B cell (primary cell): Measurements from ENCODE around the gene CRCP. TPM values are rescaled to one million over a fixed set of nuclear protein-coding genes. Genes with fewer than 3 reads are reported as not detected.
"Not testable (repeated sequence)": the region's sequence is repeated elsewhere in the genome, so short reads cannot be mapped to it uniquely, and the experiment has no call there.

Experiments used
- ATAC-seq: fragments of 200-7000 bp; cut with Tn5 transposase; one replicate; pipeline ENCODE4 v1.10.0; 2021; ENCODE audit warnings: low read depth, mild to moderate bottlenecking, moderate number of reproducible peaks, moderate library complexity
- CTCF ChIA-PET: fragments of 350-600 bp; sonication (Branson Sonifier 250); formaldehyde crosslinking; loops from one replicate; lab custom pipeline; 2021; ENCODE audit warnings: antibody characterized with exemption, inconsistent platforms; lab: Charles Lee
- POLR2A ChIA-PET: fragments of 350-600 bp; sonication (Branson Sonifier 250); formaldehyde crosslinking; loops from one replicate; lab custom pipeline; 2021; ENCODE audit warnings: antibody characterized with exemption; lab: Charles Lee
- DNase-seq: peaks from one replicate; pipeline ENCODE4 v3.0.0; 2013
- H2AFZ ChIP-seq: 2 replicates; pipeline ENCODE4 v1.6.1; 2012; ENCODE audit warnings: mild to moderate bottlenecking, low read depth, low read length; ENCODE audit not compliant: insufficient read depth, poor library complexity, severe bottlenecking
- H3K27ac ChIP-seq, 2 donors: 1 replicate in 1 of 2; 2 replicates in 1 of 2; pipeline ENCODE4 v1.5.1; 2012 to 2013; ENCODE audit warnings: low read length in 2 of 2, mild to moderate bottlenecking in 2 of 2, moderate library complexity in 1 of 2
- H3K27me3 ChIP-seq, 4 experiments: fragments of 200-600 bp in 1 of 4; sonication (generic) in 1 of 4; replicated peaks in 1 of 4; 1 replicate in 2 of 4; 2 replicates in 2 of 4; pipeline versions ENCODE4 v1.6.1 to v1.7.0; 2013 to 2016; ENCODE audit warnings: low read length in 3 of 4, mild to moderate bottlenecking in 2 of 4, mixed read lengths in 1 of 4, moderate library complexity in 1 of 4; ENCODE audit not compliant: insufficient read depth in 4 of 4, control insufficient read depth in 3 of 4; ENCODE audit errors: control extremely low read depth in 1 of 4
- H3K36me3 ChIP-seq, 2 experiments: replicated peaks in 1 of 2; 1 replicate in 1 of 2; 2 replicates in 1 of 2; pipeline versions ENCODE4 v1.6.1 to v1.7.1; 2013; ENCODE audit warnings: low read length in 1 of 2; ENCODE audit not compliant: insufficient read depth in 2 of 2, control insufficient read depth in 1 of 2; ENCODE audit errors: control extremely low read depth in 1 of 2, extremely low read depth in 1 of 2
- H3K4me1 ChIP-seq, 2 donors: fragments of 200-600 bp in 1 of 2; sonication (generic) in 1 of 2; 1 replicate in 1 of 2; 2 replicates in 1 of 2; pipeline versions ENCODE4 v1.5.1 to v1.6.1; 2013 to 2017; ENCODE audit warnings: low read length in 2 of 2; ENCODE audit not compliant: control insufficient read depth in 2 of 2, insufficient read depth in 2 of 2
- H3K4me2 ChIP-seq: replicated peaks from 2 replicates; pipeline ENCODE3; 2012; ENCODE audit warnings: mild to moderate bottlenecking, low read depth, low read length; ENCODE audit not compliant: poor library complexity, severe bottlenecking
- H3K4me3 ChIP-seq, 5 experiments: fragments of 200-600 bp in 1 of 5; sonication (generic) in 1 of 5; 1 replicate in 3 of 5; 2 replicates in 2 of 5; pipeline versions ENCODE4 v1.5.1 to v1.7.0; 2011 to 2016; ENCODE audit warnings: low read length in 4 of 5, mild to moderate bottlenecking in 4 of 5, low read depth in 2 of 5, control low read depth in 1 of 5, moderate library complexity in 1 of 5; ENCODE audit not compliant: insufficient read depth in 1 of 5; ENCODE audit errors: control extremely low read depth in 1 of 5, extremely low read depth in 1 of 5
- H3K79me2 ChIP-seq: fragments of 200-600 bp; sonication (generic); one replicate; pipeline ENCODE4 v1.6.0; 2016; ENCODE audit warnings: low read length; ENCODE audit not compliant: control insufficient read depth, insufficient read depth
- H3K9ac ChIP-seq: fragments of 200-600 bp; sonication (generic); 2 replicates; pipeline ENCODE4 v1.6.1; 2017; ENCODE audit warnings: mild to moderate bottlenecking, low read length, moderate library complexity
- H3K9me3 ChIP-seq, 3 donors: one replicate each; pipeline versions ENCODE4 v1.6.1 to v1.7.1; 2013; ENCODE audit warnings: low read length in 2 of 3; ENCODE audit not compliant: control insufficient read depth in 2 of 3, insufficient read depth in 1 of 3; ENCODE audit errors: control extremely low read depth in 1 of 3
- H4K20me1 ChIP-seq: 2 replicates; pipeline ENCODE4 v1.6.0; 2012; ENCODE audit warnings: mild to moderate bottlenecking, low read length; ENCODE audit not compliant: insufficient read depth, control insufficient read depth, poor library complexity, severe bottlenecking
- H3K27ac Mint-ChIP-seq: one replicate; pipeline ENCODE4 v1.8.0; 2021; ENCODE audit warnings: mixed read lengths
- H3K27me3 Mint-ChIP-seq: one replicate; pipeline ENCODE4 v1.8.0; 2021; ENCODE audit warnings: mixed read lengths
- H3K4me1 Mint-ChIP-seq: one replicate; pipeline ENCODE4 v1.8.0; 2021; ENCODE audit warnings: mixed read lengths
- H3K4me3 Mint-ChIP-seq: one replicate; pipeline ENCODE4 v1.8.0; 2021; ENCODE audit warnings: mixed read lengths
- H3K9me3 Mint-ChIP-seq: one replicate; pipeline ENCODE4 v1.8.0; 2022; ENCODE audit warnings: mixed read lengths; ENCODE audit not compliant: insufficient read depth
- EZH2 ChIP-seq: IDR thresholded peaks from 2 replicates; pipeline ENCODE4 v1.6.1; 2012; ENCODE audit warnings: borderline replicate concordance, low read depth, mild to moderate bottlenecking, moderate library complexity, low read length; ENCODE audit not compliant: insufficient read depth, poor library complexity, severe bottlenecking
- WGBS: methylation state at CpG from one replicate; pipeline ENCODE4 v1.1.5; 2013; ENCODE audit warnings: missing lambda C conversion rate; ENCODE audit not compliant: insufficient coverage; 5-methylcytosine and 5-hydroxymethylcytosine counted together
- intact Hi-C: fragments of 100-400 bp; cut with micrococcal nuclease; formaldehyde crosslinking; loops from one replicate; pipeline ENCODE4 v1.10.0; 2022
- polyA plus RNA-seq: library from polyadenylated mRNA; depleted of rRNA; stranded (reverse); fragments of >200 nt; gene quantifications from 2 replicates; pipeline ENCODE4 v1.2.3, GENCODE V29; 2012
- total RNA-seq, 2 donors: library from RNA; stranded (reverse); fragments of 120-200 nt in 1 of 2; gene quantifications; 1 replicate in 1 of 2; 2 replicates in 1 of 2; pipeline versions ENCODE4 v1.2.3 to v1.2.4, GENCODE V29; 2013 to 2022
- TF ChIP-seq, protein P1 (sequence below): fragments of 200-600 bp; IDR thresholded peaks from one replicate; pipeline ENCODE4 v1.8.0; 2022; ENCODE audit warnings: antibody characterized with exemption, mild to moderate bottlenecking

CRCP gene
- total and polyA plus RNA-seq, 2 donors (not counting 1 experiment from before 2014, with no cell fraction given): 20.8 to 39.6 TPM

- H3K27me3 Mint-ChIP-seq: no peaks in the 10 kb centered on the region
- Histone ChIP-seq H3K9ac (no peak overlapping the region), H4K20me1 (no peaks in the 10 kb centered on the region), H3K36me3 (no peaks in the 10 kb centered on the region), H3K4me1 (peaks cover 2 to 6% of the 10 kb centered on the region in 2 donors), H3K79me2 (no peaks in the 10 kb centered on the region), H3K9me3 (no peaks in the 10 kb centered on the region), H3K4me3 (no peak overlapping the region), H3K27ac (no peak overlapping the region), H3K27me3 (no peaks in the 10 kb centered on the region), H2AFZ (no peak overlapping the region), H3K4me2 (no peak overlapping the region)
- ATAC-seq (no peak), DNase-seq (no peak)
- POLR2A ChIA-PET: no interaction called here
- H3K9me3 Mint-ChIP-seq: no peaks in the 10 kb centered on the region
- H3K27ac Mint-ChIP-seq: no peak overlapping the region
- H3K4me1 Mint-ChIP-seq: peaks cover under 1% of the 10 kb centered on the region
- WGBS: 94% methylated on average over 2 of the region's 5 CpGs
- intact Hi-C loops: no loop called here
- CTCF ChIA-PET: no interaction called here
- no peak for TF ChIP-seq EZH2
- TF ChIP-seq, protein P1, sequence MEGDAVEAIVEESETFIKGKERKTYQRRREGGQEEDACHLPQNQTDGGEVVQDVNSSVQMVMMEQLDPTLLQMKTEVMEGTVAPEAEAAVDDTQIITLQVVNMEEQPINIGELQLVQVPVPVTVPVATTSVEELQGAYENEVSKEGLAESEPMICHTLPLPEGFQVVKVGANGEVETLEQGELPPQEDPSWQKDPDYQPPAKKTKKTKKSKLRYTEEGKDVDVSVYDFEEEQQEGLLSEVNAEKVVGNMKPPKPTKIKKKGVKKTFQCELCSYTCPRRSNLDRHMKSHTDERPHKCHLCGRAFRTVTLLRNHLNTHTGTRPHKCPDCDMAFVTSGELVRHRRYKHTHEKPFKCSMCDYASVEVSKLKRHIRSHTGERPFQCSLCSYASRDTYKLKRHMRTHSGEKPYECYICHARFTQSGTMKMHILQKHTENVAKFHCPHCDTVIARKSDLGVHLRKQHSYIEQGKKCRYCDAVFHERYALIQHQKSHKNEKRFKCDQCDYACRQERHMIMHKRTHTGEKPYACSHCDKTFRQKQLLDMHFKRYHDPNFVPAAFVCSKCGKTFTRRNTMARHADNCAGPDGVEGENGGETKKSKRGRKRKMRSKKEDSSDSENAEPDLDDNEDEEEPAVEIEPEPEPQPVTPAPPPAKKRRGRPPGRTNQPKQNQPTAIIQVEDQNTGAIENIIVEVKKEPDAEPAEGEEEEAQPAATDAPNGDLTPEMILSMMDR: no peak
- no peak overlapping the region for H3K4me3 Mint-ChIP-seq
These were observed 9.3 kb upstream of the CRCP start for GRCh38 chr7:66105263-66105748.

- H3K27ac ChIP-seq, ATAC-seq, H3K4me1 Mint-ChIP-seq, H3K27ac Mint-ChIP-seq, H3K9me3 Mint-ChIP-seq, H3K9me3 ChIP-seq, H4K20me1 ChIP-seq, H2AFZ ChIP-seq, H3K4me1 ChIP-seq, intact Hi-C loops, H3K4me3 Mint-ChIP-seq, H3K79me2 ChIP-seq, DNase-seq, H3K27me3 ChIP-seq, POLR2A ChIA-PET, H3K4me2 ChIP-seq, H3K4me3 ChIP-seq, H3K9ac ChIP-seq, H3K36me3 ChIP-seq, H3K27me3 Mint-ChIP-seq: not testable (repeated sequence)
- WGBS: 70% methylated on average over 4 of the region's 5 CpGs
- CTCF ChIA-PET: interaction anchor here (0.6 kb wide), 1 partner anchor 40 kb away, joined by 5 read pairs; no protein-coding TSS in a partner anchor
These were observed 6.2 kb upstream of the CRCP start for GRCh38 chr7:66108410-66108809.
